Kidney glomerular epithelial cell (primary cell): ENCODE results near the gene B4GALT1.
A peak's percentile ranks its signal among the peaks of the same experiment; 100 is the strongest.
"Not testable (repeated sequence)": the region's sequence is repeated elsewhere in the genome, so short reads cannot be mapped to it uniquely, and the experiment has no call there.

Experiments
- DNase-seq: peaks from one replicate; lab custom pipeline; 2025; lab: John Stamatoyannopoulos, UW

The B4GALT1 gene

GRCh38 chr9:33101104-33101951 is 65.8 kb downstream of the B4GALT1 start:
- DNase-seq, result peak; percentile 46

GRCh38 chr9:33099754-33100153 is 67.4 kb downstream of the B4GALT1 start:
- DNase-seq, result no peak

DNA sequence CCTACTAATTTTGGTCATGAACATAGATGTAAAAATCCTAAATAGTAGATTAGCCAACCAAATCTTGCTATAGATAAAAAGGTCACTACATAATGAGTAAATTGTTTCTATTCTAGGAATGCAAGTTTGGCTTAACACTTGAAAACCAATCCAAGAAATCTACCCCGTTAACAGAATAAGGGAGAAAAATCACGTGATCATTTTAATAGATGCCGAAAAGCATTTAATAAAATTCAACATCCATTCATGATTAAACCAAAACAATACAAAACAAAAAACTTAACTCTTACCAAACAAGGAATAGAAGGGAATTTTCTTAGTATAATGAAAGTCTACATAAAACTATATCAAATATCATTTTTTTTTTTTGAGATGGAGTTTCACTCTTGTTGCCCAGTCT is 69.9 kb downstream of the B4GALT1 start:
- DNase-seq, result no peak

DNA sequence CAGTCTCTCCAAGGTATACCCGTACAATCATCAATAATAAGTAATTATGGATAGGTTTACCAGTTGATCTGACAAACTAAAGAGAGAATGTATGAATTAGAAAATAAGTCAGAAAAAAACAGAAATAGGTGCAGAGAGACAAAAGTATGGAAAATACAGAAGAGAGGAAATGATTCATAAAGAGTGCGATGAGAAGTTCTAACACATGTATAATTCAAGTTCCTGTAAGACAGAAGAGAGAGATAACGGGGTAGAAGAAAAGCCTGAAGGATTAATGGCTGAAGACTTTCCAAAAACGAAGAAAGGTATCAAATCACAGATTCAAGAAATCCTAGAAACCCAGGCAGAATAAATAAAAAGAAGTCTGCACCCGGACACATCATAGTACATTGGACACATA is 74.5 kb downstream of the B4GALT1 start:
- DNase-seq, result no peak

DNA sequence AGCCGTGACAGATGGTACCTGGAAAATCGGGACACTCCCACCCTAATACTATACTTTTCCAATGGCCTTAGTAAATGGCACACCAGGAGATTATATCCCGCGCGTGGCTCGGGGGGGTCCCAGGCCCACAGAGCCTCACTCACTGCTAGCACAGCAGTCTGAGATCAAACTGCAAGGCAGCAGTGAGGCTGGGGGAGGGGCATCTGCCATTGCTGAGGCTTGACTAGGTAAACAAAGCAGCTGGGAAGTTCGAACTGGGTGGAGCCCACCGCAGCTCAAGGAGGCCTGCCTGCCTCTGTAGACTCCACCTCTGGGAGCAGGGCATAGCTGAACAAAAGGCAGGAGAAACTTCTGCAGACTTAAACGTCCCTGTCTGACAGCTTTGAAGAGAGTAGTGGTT is 81.5 kb downstream of the B4GALT1 start:
- DNase-seq, result not testable (repeated sequence)

GRCh38 chr9:33082538-33083326 is 84.4 kb downstream of the B4GALT1 start:
- DNase-seq, result peak; percentile 2

DNA sequence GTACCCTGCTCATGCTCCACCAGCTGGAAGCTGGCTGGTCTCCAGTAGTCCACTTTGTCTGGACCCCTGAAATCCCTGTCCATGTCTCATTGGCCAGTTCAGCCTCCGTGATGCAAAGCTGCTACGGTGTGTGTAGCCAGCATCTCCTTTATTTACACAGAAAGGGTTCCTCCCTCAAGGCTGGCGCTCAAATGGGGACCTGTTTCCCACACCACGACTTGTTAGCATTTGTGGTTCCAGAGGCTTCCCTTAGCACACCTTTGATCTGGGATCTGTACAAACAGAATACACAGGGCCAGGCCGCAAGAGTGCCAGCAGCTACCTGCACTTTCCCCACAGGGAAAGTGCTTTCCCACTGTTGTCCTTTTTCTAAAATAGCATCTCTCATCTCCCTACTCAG is 85.0 kb downstream of the B4GALT1 start:
- DNase-seq, result no peak

DNA sequence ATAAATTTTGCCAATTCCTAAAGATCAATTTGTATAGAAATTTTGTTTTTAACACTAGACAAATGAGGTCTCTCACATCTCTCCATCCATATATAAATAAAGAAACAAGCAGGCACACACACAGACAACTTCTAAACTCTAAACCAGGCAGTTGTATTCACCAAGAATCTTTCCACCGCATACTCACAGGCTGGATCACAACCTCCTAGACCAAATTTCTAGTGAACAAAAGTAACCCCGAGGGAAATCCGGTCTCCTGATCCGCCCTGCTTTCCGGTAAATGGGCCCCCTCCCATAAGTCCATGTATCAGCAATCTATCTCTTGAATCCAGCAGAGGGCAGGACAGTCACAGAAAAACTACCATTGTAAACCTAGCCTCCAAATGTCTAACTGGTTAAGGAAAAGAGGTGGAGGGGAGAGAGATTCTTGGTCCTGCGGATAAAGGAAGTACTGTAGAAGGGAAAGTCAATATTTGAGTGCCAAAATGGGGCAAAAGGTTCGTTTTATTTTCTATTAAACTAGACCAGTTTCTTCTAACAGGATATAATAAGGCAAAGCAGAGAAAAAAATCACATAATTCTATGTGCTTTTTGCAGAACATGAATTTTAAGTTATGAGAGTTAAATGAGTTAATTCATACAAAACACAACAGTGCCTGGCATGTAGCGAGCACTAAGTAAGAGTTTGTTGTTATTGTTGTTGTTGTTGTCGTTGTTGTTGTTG is 85.8 kb downstream of the B4GALT1 start:
- DNase-seq, result peak; percentile 92

- no peak for DNase-seq
Observed at GRCh38 chr9:33080534-33080933, 86.6 kb downstream of the B4GALT1 start.

- DNase-seq, result peak; percentile 97
Observed at GRCh38 chr9:33076046-33077004, 90.8 kb downstream of the B4GALT1 start, which contains the start of gene SMU1. TSS of gene SMU1 (minus strand) at chr9:33076674. CDS start at chr9:33076608, 66 bp downstream.

- no peak for DNase-seq
Observed at GRCh38 chr9:33068991-33069390, 98.1 kb downstream of the B4GALT1 start.

- no peak for DNase-seq
Observed at GRCh38 chr9:33065157-33066076, 101.7 kb downstream of the B4GALT1 start.
